GM13976 (cell line): ENCODE data around the gene RAB3A.

Experiments used
- DNase-seq: peaks from one replicate; pipeline ENCODE4 v3.0.0; 2012; ENCODE audit warnings: low spot score
- CTCF ChIP-seq: IDR thresholded peaks from 2 replicates; pipeline ENCODE4 v1.5.1; 2012; ENCODE audit warnings: borderline replicate concordance, mild to moderate bottlenecking; ENCODE audit not compliant: insufficient read depth; ENCODE audit errors: extremely low read depth, missing control alignments, control extremely low read depth
- in situ Hi-C: fragments of 300-500 bp; cut with MboI; formaldehyde crosslinking; loops from one replicate; pipeline ENCODE4 v1.12.0; 2022; ENCODE audit warnings: low sequenced_read_pairs, mixed read lengths, inconsistent platforms; ENCODE audit not compliant: unreplicated experiment

RAB3A gene

GRCh38 chr19:18157465-18158063 lies 46.3 kb downstream of the RAB3A start:
- no peak for DNase-seq
- no peak for TF ChIP-seq CTCF
- in situ Hi-C loops = no loop called here

GRCh38 chr19:18156841-18157464 lies 46.9 kb downstream of the RAB3A start:
- no peak for DNase-seq
- in situ Hi-C loops = no loop called here

GRCh38 chr19:18156268-18156667 lies 47.6 kb downstream of the RAB3A start:
- TF ChIP-seq CTCF = no peak
- no peak for DNase-seq
- in situ Hi-C loops = no loop called here

More at GRCh38 chr19:18156841-18157464, 46.9 kb downstream of the RAB3A start:
- TF ChIP-seq CTCF = no peak

GRCh38 chr19:18155095-18156087 lies 48.5 kb downstream of the RAB3A start:
- no peak for TF ChIP-seq CTCF
- no peak for DNase-seq
- in situ Hi-C loops = no loop called here

GRCh38 chr19:18153556-18154134 lies 50.2 kb downstream of the RAB3A start:
- no peak for DNase-seq
- in situ Hi-C loops = no loop called here
- TF ChIP-seq CTCF = no peak

- DNase-seq = peak; percentile 100
- in situ Hi-C loops = no loop called here
- TF ChIP-seq CTCF = no peak
Observed at GRCh38 chr19:18152817-18153555, 50.9 kb downstream of the RAB3A start, which contains the start of gene PIK3R2. Gene PIK3R2 (plus strand): TSS chr19:18153163. CDS start chr19:18155880, 2,717 bp downstream.
